Keratinocyte (primary cell): Measurements from ENCODE around the gene AP5Z1.

ENCODE experiments used
- CTCF ChIP-seq, 3 experiments: IDR thresholded peaks in 1 of 3; conservative IDR thresholded peaks in 1 of 3; optimal IDR thresholded peaks in 1 of 3; 2 replicates in 2 of 3; 3 replicates in 1 of 3; pipeline versions ENCODE3 to v1.5.1; 2011; ENCODE audit warnings: low read length in 3 of 3, mild to moderate bottlenecking in 3 of 3, moderate library complexity in 2 of 3, control low read depth in 1 of 3, inconsistent platforms in 1 of 3; ENCODE audit not compliant: insufficient read depth in 2 of 3; ENCODE audit errors: extremely low read depth in 1 of 3
- EZH2 ChIP-seq: IDR thresholded peaks from one replicate; pipeline ENCODE4 v1.6.1; 2012; ENCODE audit warnings: inconsistent platforms, mild to moderate bottlenecking, low read length, moderate library complexity

- TF ChIP-seq CTCF (optimal IDR thresholded peaks at IDR 0.05 in 1 of 3, IDR thresholded peaks at IDR 0.05 in 1 of 3, conservative IDR thresholded peaks at IDR 0.05 in 1 of 3; ENCODE audit: extremely low read depth in 1 of 3, insufficient read depth in 2 of 3, low read length in 3 of 3) (no peak), EZH2 (no peak)
Measured at GRCh38 chr7:4828720-4829383, 53.4 kb downstream of the AP5Z1 start.
